ENCODE data around the gene CDH26. TPM values are rescaled to one million over a fixed set of nuclear protein-coding genes. Genes with fewer than 3 reads are reported as not detected.

Gene CDH26
- total and polyA plus RNA-seq, 9 donors: 0.12 to 0.84 (median 0.41) TPM

DNA sequence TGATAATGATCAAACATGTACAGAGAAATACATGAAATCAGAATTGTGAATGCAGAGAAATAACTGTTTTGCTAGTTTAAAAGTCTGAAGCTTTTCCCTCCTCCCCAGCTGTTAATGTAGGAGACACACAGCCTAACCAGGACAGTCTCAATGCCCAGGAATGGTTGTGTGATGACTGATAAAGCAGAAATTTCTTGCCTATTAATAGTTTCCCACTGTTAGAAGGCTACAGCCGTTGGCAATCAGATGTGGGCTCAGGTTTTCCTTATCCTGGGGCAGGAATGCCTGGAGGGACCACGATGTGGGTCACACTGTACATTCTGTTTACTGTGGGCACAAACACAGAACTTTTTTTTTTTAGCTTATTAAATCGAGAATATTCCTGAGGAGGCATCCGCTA lies 20.0 kb upstream of the CDH26 start:
- H3K4me1 ChIP-seq (ENCODE audit: insufficient read depth): peaks cover 16% of the 10 kb centered on the region

GRCh38 chr20:59938696-59939051 lies 19.5 kb upstream of the CDH26 start:
- Histone ChIP-seq H3K27ac (no peak overlapping the region), H3K27me3 (no peaks in the 10 kb centered on the region), H3K36me3 (no peaks in the 10 kb centered on the region), H3K4me1 (ENCODE audit: insufficient read depth) (peaks cover 13% of the 10 kb centered on the region), H3K4me3 (no peak overlapping the region), H3K9me3 (no peaks in the 10 kb centered on the region)
- no peak for TF ChIP-seq POLR2A (IDR thresholded peaks at IDR 0.05)
- TF ChIP-seq, protein P1, sequence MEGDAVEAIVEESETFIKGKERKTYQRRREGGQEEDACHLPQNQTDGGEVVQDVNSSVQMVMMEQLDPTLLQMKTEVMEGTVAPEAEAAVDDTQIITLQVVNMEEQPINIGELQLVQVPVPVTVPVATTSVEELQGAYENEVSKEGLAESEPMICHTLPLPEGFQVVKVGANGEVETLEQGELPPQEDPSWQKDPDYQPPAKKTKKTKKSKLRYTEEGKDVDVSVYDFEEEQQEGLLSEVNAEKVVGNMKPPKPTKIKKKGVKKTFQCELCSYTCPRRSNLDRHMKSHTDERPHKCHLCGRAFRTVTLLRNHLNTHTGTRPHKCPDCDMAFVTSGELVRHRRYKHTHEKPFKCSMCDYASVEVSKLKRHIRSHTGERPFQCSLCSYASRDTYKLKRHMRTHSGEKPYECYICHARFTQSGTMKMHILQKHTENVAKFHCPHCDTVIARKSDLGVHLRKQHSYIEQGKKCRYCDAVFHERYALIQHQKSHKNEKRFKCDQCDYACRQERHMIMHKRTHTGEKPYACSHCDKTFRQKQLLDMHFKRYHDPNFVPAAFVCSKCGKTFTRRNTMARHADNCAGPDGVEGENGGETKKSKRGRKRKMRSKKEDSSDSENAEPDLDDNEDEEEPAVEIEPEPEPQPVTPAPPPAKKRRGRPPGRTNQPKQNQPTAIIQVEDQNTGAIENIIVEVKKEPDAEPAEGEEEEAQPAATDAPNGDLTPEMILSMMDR (IDR thresholded peaks at IDR 0.05): no peak
- no peak for TF ChIP-seq EP300 (IDR thresholded peaks at IDR 0.05)
- intact Hi-C loops (cut with DNase I): loop anchor here in 1 of 4 donors (10.0 kb wide), 1 partner anchor 364 kb away; no protein-coding TSS in a partner anchor
- peak in 2 of 5 donors; percentile 12 to 50 for DNase-seq
- 81 to 84% (median 84%) methylated on average over 7 of the region's 7 CpGs for WGBS, 3 donors

More for the DNA sequence above, 20.0 kb upstream of the CDH26 start:
- no peak for DNase-seq
- Histone ChIP-seq H3K36me3 (no peaks in the 10 kb centered on the region), H3K4me3 (no peak overlapping the region), H3K9me3 (no peaks in the 10 kb centered on the region), H3K27me3 (no peaks in the 10 kb centered on the region), H3K27ac (no peak overlapping the region)
- WGBS, 3 donors: 55 to 60% (median 59%) methylated on average over 4 of the region's 4 CpGs
- intact Hi-C loops (cut with DNase I): loop anchor here in 1 of 4 donors (10.0 kb wide), 1 partner anchor 363 kb away; no protein-coding TSS in a partner anchor
- TF ChIP-seq EP300 (IDR thresholded peaks at IDR 0.05): no peak
- no peak for TF ChIP-seq POLR2A (IDR thresholded peaks at IDR 0.05)
- TF ChIP-seq, protein P1 (IDR thresholded peaks at IDR 0.05): no peak

GRCh38 chr20:59939052-59939878 lies 19.0 kb upstream of the CDH26 start:
- intact Hi-C loops (cut with DNase I): loop anchor here in 1 of 4 donors (10.0 kb wide), 1 partner anchor 364 kb away; no protein-coding TSS in a partner anchor
- DNase-seq: peak in 4 of 5 donors; percentile 21 to 60 (median 57)
- Histone ChIP-seq H3K27me3 (no peaks in the 10 kb centered on the region), H3K36me3 (no peaks in the 10 kb centered on the region), H3K4me1 (ENCODE audit: insufficient read depth) (peaks cover 13% of the 10 kb centered on the region), H3K4me3 (peak overlapping the region; percentile 71), H3K27ac (peak overlapping the region; percentile 46 to 95), H3K9me3 (no peaks in the 10 kb centered on the region)
- TF ChIP-seq EP300 (IDR thresholded peaks at IDR 0.05) (no peak), POLR2A (IDR thresholded peaks at IDR 0.05) (no peak)
- TF ChIP-seq, protein P1 (IDR thresholded peaks at IDR 0.05): no peak
- WGBS, 3 donors: 40 to 64% (median 47%) methylated on average over 66 to 104 of the region's 104 CpGs

- 0% methylated on average over 24 of the region's 24 CpGs for WGBS, 3 donors
- TF ChIP-seq, protein P1 (IDR thresholded peaks at IDR 0.05): no peak
- TF ChIP-seq POLR2A (IDR thresholded peaks at IDR 0.05) (no peak), EP300 (IDR thresholded peaks at IDR 0.05) (no peak)
- H3K27ac ChIP-seq: peak overlapping the region; percentile 46 to 95
- H3K9me3 ChIP-seq: no peaks in the 10 kb centered on the region
- DNase-seq: peak in 4 of 5 donors; percentile 31 to 69 (median 45)
- H3K4me3 ChIP-seq: peak overlapping the region; percentile 71
- intact Hi-C loops (cut with DNase I): loop anchor here in 1 of 4 donors (10.0 kb wide), 1 partner anchor 365 kb away; no protein-coding TSS in a partner anchor
- no peaks in the 10 kb centered on the region for H3K27me3 ChIP-seq
- peaks cover 12% of the 10 kb centered on the region for H3K4me1 ChIP-seq (ENCODE audit: insufficient read depth)
- no peaks in the 10 kb centered on the region for H3K36me3 ChIP-seq
Observed at GRCh38 chr20:59939879-59940128, 18.4 kb upstream of the CDH26 start.

Measured in ovary (tissue), 9 donors.